Measurements from ENCODE around the gene SLC2A6. TPM values are rescaled to one million over a fixed set of nuclear protein-coding genes. Genes with fewer than 3 reads are reported as not detected.

The SLC2A6 gene
- total RNA-seq, 1 experiment from 2014 or later, result 18.7 TPM

DNA sequence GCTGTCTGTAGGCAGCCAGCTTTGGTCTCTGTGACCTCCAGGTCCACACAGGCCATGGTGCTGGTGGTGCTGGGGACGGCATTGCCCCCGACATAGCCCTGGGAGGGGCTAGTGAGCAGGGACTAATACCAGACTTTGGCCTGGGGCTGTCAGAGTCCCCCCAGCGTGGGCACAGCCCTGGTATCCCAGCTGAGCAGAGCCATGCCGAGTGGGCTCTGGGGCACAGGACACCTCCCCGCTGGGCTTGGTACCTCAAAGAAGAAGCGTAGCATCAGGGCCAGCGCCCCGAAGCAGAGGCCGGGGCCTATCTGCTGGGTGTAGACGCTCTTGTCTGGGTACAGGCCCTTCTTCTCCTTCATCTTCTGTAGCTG is 36.3 kb upstream of the SLC2A6 start:
- Mint-ChIP-seq H3K9me3 (no peaks in the 10 kb centered on the region), H3K4me3 (no peak overlapping the region), H3K36me3 (ENCODE audit: insufficient read depth in 1 of 3, low read depth in 3 of 3) (no peaks in the 10 kb centered on the region), H3K4me1 (peaks cover 0 to 6% of the 10 kb centered on the region in 2 experiments; a peak in 1 of 4 replicates), H3K27me3 (ENCODE audit: low read depth) (peaks cover 11% of the 10 kb centered on the region), H3K27ac (no peak overlapping the region)
- TF ChIP-seq, protein P1, sequence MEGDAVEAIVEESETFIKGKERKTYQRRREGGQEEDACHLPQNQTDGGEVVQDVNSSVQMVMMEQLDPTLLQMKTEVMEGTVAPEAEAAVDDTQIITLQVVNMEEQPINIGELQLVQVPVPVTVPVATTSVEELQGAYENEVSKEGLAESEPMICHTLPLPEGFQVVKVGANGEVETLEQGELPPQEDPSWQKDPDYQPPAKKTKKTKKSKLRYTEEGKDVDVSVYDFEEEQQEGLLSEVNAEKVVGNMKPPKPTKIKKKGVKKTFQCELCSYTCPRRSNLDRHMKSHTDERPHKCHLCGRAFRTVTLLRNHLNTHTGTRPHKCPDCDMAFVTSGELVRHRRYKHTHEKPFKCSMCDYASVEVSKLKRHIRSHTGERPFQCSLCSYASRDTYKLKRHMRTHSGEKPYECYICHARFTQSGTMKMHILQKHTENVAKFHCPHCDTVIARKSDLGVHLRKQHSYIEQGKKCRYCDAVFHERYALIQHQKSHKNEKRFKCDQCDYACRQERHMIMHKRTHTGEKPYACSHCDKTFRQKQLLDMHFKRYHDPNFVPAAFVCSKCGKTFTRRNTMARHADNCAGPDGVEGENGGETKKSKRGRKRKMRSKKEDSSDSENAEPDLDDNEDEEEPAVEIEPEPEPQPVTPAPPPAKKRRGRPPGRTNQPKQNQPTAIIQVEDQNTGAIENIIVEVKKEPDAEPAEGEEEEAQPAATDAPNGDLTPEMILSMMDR (conservative IDR thresholded peaks at IDR 0.05), result no peak
- Histone ChIP-seq H3K27me3 (ENCODE audit: insufficient read depth, low read length) (no peaks in the 10 kb centered on the region), H2AK5ac (ENCODE audit: insufficient read length, low read length) (no peak overlapping the region), H3K56ac (ENCODE audit: insufficient read length, low read depth, low read length) (no peak overlapping the region), H3K79me2 (ENCODE audit: insufficient read depth, low read length) (no peaks in the 10 kb centered on the region), H2AFZ (ENCODE audit: low read length) (no peak overlapping the region), H3K9ac (ENCODE audit: extremely low read depth, insufficient read length, low read length) (no peak overlapping the region), H3K18ac (ENCODE audit: insufficient read length, low read depth, low read length) (no peak overlapping the region), H4K20me1 (ENCODE audit: control insufficient read depth, insufficient read depth, insufficient read length) (no peaks in the 10 kb centered on the region), H3K4me2 (ENCODE audit: insufficient read depth, insufficient read length, low read length) (no peak overlapping the region), H4K5ac (ENCODE audit: insufficient read length, low read depth, low read length) (no peak overlapping the region), H3K27ac (ENCODE audit: insufficient read length, low read depth, low read length) (no peak overlapping the region), H3K79me1 (ENCODE audit: insufficient read depth, low read depth, low read length, poor library complexity, severe bottlenecking) (no peaks in the 10 kb centered on the region), H2BK15ac (ENCODE audit: low read depth, low read length) (no peak overlapping the region), H2BK120ac (ENCODE audit: low read depth, low read length, poor library complexity, severe bottlenecking) (no peak overlapping the region), H3K23me2 (ENCODE audit: insufficient read length, low read depth, low read length, poor library complexity, severe bottlenecking) (no peaks in the 10 kb centered on the region), H3K4me1 (ENCODE audit: insufficient read depth, low read length) (no peaks in the 10 kb centered on the region), H2BK12ac (ENCODE audit: insufficient read length, low read depth, low read length) (no peak overlapping the region), H2BK20ac (ENCODE audit: low read depth, low read length, poor library complexity, severe bottlenecking) (no peak overlapping the region), H3K4ac (ENCODE audit: low read depth, low read length) (no peak overlapping the region), H4K8ac (replicated peaks; ENCODE audit: insufficient read length, low read depth, low read length) (no peak overlapping the region), H3K14ac (ENCODE audit: insufficient read depth, low read length) (no peak overlapping the region), H3K23ac (ENCODE audit: insufficient read length, low read depth, low read length) (no peak overlapping the region), H3K9me3 (ENCODE audit: control insufficient read depth, low read depth, low read length) (no peaks in the 10 kb centered on the region), H4K91ac (ENCODE audit: insufficient read length, low read depth, low read length) (no peak overlapping the region), H2BK5ac (ENCODE audit: insufficient read length, low read length) (no peak overlapping the region), H3T11ph (ENCODE audit: low read length) (no peak overlapping the region)
- no peak for DNase-seq
- no CpG with 5 or more reads among the region's 10 CpGs for WGBS (ENCODE audit: extremely low coverage, insufficient read length, low lambda C conversion rate)
